ENCODE measurements around the gene CLASP1.
"Not testable (repeated sequence)": the region's sequence is repeated elsewhere in the genome, so short reads cannot be mapped to it uniquely, and the experiment has no call there.

The CLASP1 gene

GRCh38 chr2:121690095-121690494 lies 40.8 kb upstream of the CLASP1 start:
- no peak for DNase-seq (ENCODE audit: low spot score)
- TF ChIP-seq CTCF (IDR thresholded peaks at IDR 0.05; ENCODE audit: extremely low read depth, missing control alignments), result no peak

- no peak for DNase-seq (ENCODE audit: low spot score)
- no peak for TF ChIP-seq CTCF (IDR thresholded peaks at IDR 0.05; ENCODE audit: extremely low read depth, missing control alignments)
These were observed 40.1 kb upstream of the CLASP1 start for GRCh38 chr2:121689356-121689755.

GRCh38 chr2:121688820-121689219 lies 39.6 kb upstream of the CLASP1 start:
- TF ChIP-seq CTCF (IDR thresholded peaks at IDR 0.05; ENCODE audit: extremely low read depth, missing control alignments), result no peak

GRCh38 chr2:121686902-121687301 lies 37.6 kb upstream of the CLASP1 start:
- no peak for DNase-seq (ENCODE audit: low spot score)
- no peak for TF ChIP-seq CTCF (IDR thresholded peaks at IDR 0.05; ENCODE audit: extremely low read depth, missing control alignments)

More at GRCh38 chr2:121688820-121689219, 39.6 kb upstream of the CLASP1 start:
- no peak for DNase-seq (ENCODE audit: low spot score)

GRCh38 chr2:121686218-121686617 lies 37.0 kb upstream of the CLASP1 start:
- TF ChIP-seq CTCF (IDR thresholded peaks at IDR 0.05; ENCODE audit: extremely low read depth, missing control alignments), result no peak

GRCh38 chr2:121682396-121683298 lies 33.4 kb upstream of the CLASP1 start:
- TF ChIP-seq CTCF (IDR thresholded peaks at IDR 0.05; ENCODE audit: extremely low read depth, missing control alignments), result no peak
- DNase-seq (ENCODE audit: low spot score), result no peak

More at GRCh38 chr2:121686218-121686617, 37.0 kb upstream of the CLASP1 start:
- no peak for DNase-seq (ENCODE audit: low spot score)

GRCh38 chr2:121677855-121678254 lies 28.6 kb upstream of the CLASP1 start:
- no peak for DNase-seq (ENCODE audit: low spot score)
- no peak for TF ChIP-seq CTCF (IDR thresholded peaks at IDR 0.05; ENCODE audit: extremely low read depth, missing control alignments)

GRCh38 chr2:121671621-121672020 lies 22.4 kb upstream of the CLASP1 start:
- DNase-seq (ENCODE audit: low spot score), result not testable (repeated sequence)
